Smooth muscle cell of trachea (primary cell): ENCODE results near the gene PLCB3. TPM values are rescaled to one million over a fixed set of nuclear protein-coding genes. Genes with fewer than 3 reads are reported as not detected.

ENCODE experiments used
- total RNA-seq: library from RNA; depleted of rRNA; stranded (reverse); fragments of >200 nt; gene quantifications from 2 replicates; pipeline ENCODE4 v1.2.1, GENCODE V29; 2014

The PLCB3 gene
- total RNA-seq, 1 donor from 2014 or later: 46.4 TPM

DNA sequence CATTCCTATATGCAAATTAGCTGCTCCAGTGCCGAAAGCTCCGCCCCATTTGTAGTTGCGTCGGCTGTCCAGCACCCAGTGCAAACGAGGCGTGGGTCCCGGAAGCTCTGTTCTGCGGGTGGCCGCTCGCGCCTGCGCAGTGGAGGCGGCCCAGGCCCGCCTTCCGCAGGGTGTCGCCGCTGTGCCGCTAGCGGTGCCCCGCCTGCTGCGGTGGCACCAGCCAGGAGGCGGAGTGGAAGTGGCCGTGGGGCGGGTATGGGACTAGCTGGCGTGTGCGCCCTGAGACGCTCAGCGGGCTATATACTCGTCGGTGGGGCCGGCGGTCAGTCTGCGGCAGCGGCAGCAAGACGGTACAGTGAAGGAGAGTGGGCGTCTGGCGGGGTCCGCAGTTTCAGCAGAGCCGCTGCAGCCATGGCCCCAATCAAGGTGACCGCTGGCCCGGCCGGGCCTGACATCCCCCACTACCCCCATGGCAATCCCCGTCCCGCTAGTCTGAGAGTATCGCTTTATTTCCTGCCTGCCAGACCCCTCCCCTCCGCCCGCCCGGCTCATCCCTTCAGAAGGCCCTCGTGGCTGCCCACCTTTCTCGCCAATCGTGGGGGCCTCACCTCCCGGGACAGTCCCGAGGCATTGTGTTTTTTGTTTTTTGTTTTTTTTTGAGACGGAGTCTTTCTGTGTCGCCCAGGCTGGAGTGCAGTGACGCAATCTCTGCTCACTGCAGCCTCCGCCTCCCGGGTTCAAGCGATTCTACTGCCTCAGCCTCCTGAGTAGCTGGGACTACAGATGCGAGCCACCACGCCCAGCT lies 66.8 kb downstream of the PLCB3 start, which contains the start of gene PRDX5:
TSS of gene PRDX5 (plus strand) at position 161 of the 805 bp plus-strand sequence. CDS start at position 256, 95 bp downstream.

Other genes with a start within 250 kb of the PLCB3 start
- gene FLRT1, start 215.6 kb upstream of the PLCB3 start, total RNA-seq: 0.15 and 0.50 TPM in 2 replicates
- 22.4 and 23.3 TPM in 2 replicates for gene MACROD1, start 85.4 kb upstream of the PLCB3 start, total RNA-seq
- 119 and 132 TPM in 2 replicates for gene STIP1, start 65.4 kb upstream of the PLCB3 start, total RNA-seq
- 1.8 and 6.0 TPM in 2 replicates for gene FERMT3, start 44.8 kb upstream of the PLCB3 start, total RNA-seq
- gene TRPT1, start 25.3 kb upstream of the PLCB3 start, total RNA-seq: 28.5 and 50.6 TPM in 2 replicates
- 62.4 and 66.0 TPM in 2 replicates for gene NUDT22, start 25.3 kb upstream of the PLCB3 start, total RNA-seq
- 8.0 and 18.2 TPM in 2 replicates for gene DNAJC4, start 21.0 kb upstream of the PLCB3 start, total RNA-seq
- gene VEGFB, start 16.9 kb upstream of the PLCB3 start, total RNA-seq: 38.7 and 41.5 TPM in 2 replicates
- 45.7 and 91.8 TPM in 2 replicates for gene FKBP2, start 10.4 kb upstream of the PLCB3 start, total RNA-seq
- 164 and 283 TPM in 2 replicates for gene PPP1R14B, start 4.6 kb upstream of the PLCB3 start, total RNA-seq
- 80.6 and 85.5 TPM in 2 replicates for gene BAD, start 33.1 kb downstream of the PLCB3 start, total RNA-seq
- gene GPR137, start 34.3 kb downstream of the PLCB3 start, total RNA-seq: 11.8 and 21.2 TPM in 2 replicates
- gene KCNK4, start 39.8 kb downstream of the PLCB3 start, total RNA-seq: 0.17 TPM in 1 of 2 replicates, not detected in the other
- 0.44 and 0.66 TPM in 2 replicates for gene CATSPERZ, start 48.8 kb downstream of the PLCB3 start, total RNA-seq
- gene ESRRA, start 54.0 kb downstream of the PLCB3 start, total RNA-seq: 34.6 and 44.3 TPM in 2 replicates
- gene TRMT112, start 66.0 kb downstream of the PLCB3 start, total RNA-seq: 177 and 342 TPM in 2 replicates
- gene PRDX5, start 66.6 kb downstream of the PLCB3 start, total RNA-seq: 202 and 213 TPM in 2 replicates
- 1.0 and 1.2 TPM in 2 replicates for gene CCDC88B, start 88.7 kb downstream of the PLCB3 start, total RNA-seq
- gene RPS6KA4, start 107.6 kb downstream of the PLCB3 start, total RNA-seq: 45.8 and 49.0 TPM in 2 replicates